ENCODE results near the gene ARHGAP42. TPM values are rescaled to one million over a fixed set of nuclear protein-coding genes. Genes with fewer than 3 reads are reported as not detected.

The ARHGAP42 gene
- total and polyA plus RNA-seq, 2 of the 4 experiments (the other 2 are of a cell fraction), result 2.9 to 7.3 TPM

Small RNA genes lying within 50 kb of the gene (microRNA-seq; reads per million reads assigned to microRNA genes)
- not detected for gene RN7SL222P (ENCODE audit: insufficient read depth, insufficient read length)

Small RNA genes lying within 50 kb of the gene (small RNA-seq; reads per million reads assigned to genes)
- gene RN7SL222P, result 0 reads per million in 5 experiments

All from IMR-90 (cell line).